GM12878 (cell line): ENCODE data around the gene HSPA12B. TPM values are rescaled to one million over a fixed set of nuclear protein-coding genes. Genes with fewer than 3 reads are reported as not detected.

ENCODE experiments used
- ATAC-seq: fragments of 200-7000 bp; cut with Tn5 transposase; 3 replicates; pipeline ENCODE4 v1.9.1; 2020; ENCODE audit warnings: mild to moderate bottlenecking, moderate library complexity
- BruUV-seq: library from RNA; stranded (reverse); fragments of 400-500 nt; replicated peaks from 2 replicates; lab custom pipeline; 2021; lab: Mats Ljungman, UMichigan
- CTCF ChIA-PET: fragments of 300-600 bp; sonication (Branson Sonifier 250); formaldehyde crosslinking; extraction: SDS; loops from one replicate; lab custom pipeline; 2021; ENCODE audit warnings: inconsistent platforms; lab: Yijun Ruan, JAX
- POLR2A ChIA-PET: fragments of 350-600 bp; formaldehyde crosslinking; extraction: SDS; loops from one replicate; lab custom pipeline; 2021; ENCODE audit warnings: inconsistent platforms; lab: Charles Lee
- RAD21 ChIA-PET: fragments of 300-600 bp; sonication (Branson Sonifier 250); formaldehyde crosslinking; loops from one replicate; lab custom pipeline; 2023; ENCODE audit warnings: antibody characterized with exemption; ENCODE audit not compliant: unreplicated experiment; lab: Charles Lee
- SMC1A ChIA-PET: fragments of 300-600 bp; sonication (Branson Sonifier 250); formaldehyde crosslinking; loops from one replicate; lab custom pipeline; 2023; ENCODE audit not compliant: unreplicated experiment, uncharacterized antibody; lab: Charles Lee
- DNase-seq: peaks from one replicate; pipeline ENCODE4 v3.0.0-alpha.2; 2011; ENCODE audit warnings: low read depth, low spot score
- FAIRE-seq: peaks from 3 replicates; lab custom pipeline; 2011; peaks lifted over from hg19 to GRCh38; lab: Jason Lieb, UNC
- H2AFZ ChIP-seq: 2 replicates; pipeline ENCODE4 v1.6.0; 2011; ENCODE audit warnings: low read depth, low read length, control low read depth; ENCODE audit not compliant: control insufficient read depth
- H3K27ac ChIP-seq: 2 replicates; pipeline ENCODE4 v1.5.1; 2011; ENCODE audit warnings: control low read depth; ENCODE audit not compliant: control insufficient read depth, insufficient read depth
- H3K27me3 ChIP-seq, 2 experiments: replicated peaks in 1 of 2; 2 replicates each; pipeline versions ENCODE4 v1.6.0 to v1.6.1; 2011; ENCODE audit warnings: low read length in 1 of 2; ENCODE audit not compliant: control insufficient read depth in 2 of 2, insufficient read depth in 2 of 2
- H3K36me3 ChIP-seq, 2 experiments: 2 replicates each; pipeline ENCODE4 v1.5.1; 2011; ENCODE audit warnings: low read length in 1 of 2; ENCODE audit not compliant: control insufficient read depth in 2 of 2, insufficient read depth in 2 of 2
- H3K4me1 ChIP-seq: 2 replicates; pipeline ENCODE4 v1.6.1; 2011; ENCODE audit warnings: mild to moderate bottlenecking, low read length, moderate library complexity, mixed read lengths; ENCODE audit not compliant: control insufficient read depth, insufficient read depth
- H3K4me2 ChIP-seq: 2 replicates; pipeline ENCODE4 v1.6.0; 2011; ENCODE audit warnings: control low read depth; ENCODE audit not compliant: control insufficient read depth, insufficient read depth
- H3K4me3 ChIP-seq: fragments of 200-600 bp; sonication (generic); 2 replicates; pipeline ENCODE4 v1.5.1; 2016
- H3K79me2 ChIP-seq: 2 replicates; pipeline ENCODE4 v1.6.0; 2011; ENCODE audit warnings: low read length; ENCODE audit not compliant: control insufficient read depth, insufficient read depth
- H3K9ac ChIP-seq: 2 replicates; pipeline ENCODE4 v1.8.0; 2011; ENCODE audit warnings: low read length, control low read depth, mixed read lengths; ENCODE audit not compliant: control insufficient read depth, insufficient read depth
- H3K9me3 ChIP-seq: replicated peaks from 3 replicates; pipeline ENCODE4 v1.5.1; 2011; ENCODE audit warnings: mild to moderate bottlenecking, low read length; ENCODE audit not compliant: control insufficient read depth, insufficient read depth
- H4K20me1 ChIP-seq: 2 replicates; pipeline ENCODE4 v1.6.0; 2011; ENCODE audit not compliant: control insufficient read depth, insufficient read depth
- ASH2L ChIP-seq: fragments of 300-600, 200-600 bp; sonication (generic); IDR thresholded peaks from 2 replicates; pipeline ENCODE4 v1.6.1; 2017; ENCODE audit warnings: low read depth, mild to moderate bottlenecking, borderline replicate concordance
- BRCA1 ChIP-seq: IDR thresholded peaks from 2 replicates; pipeline ENCODE4 v1.6.1; 2011; ENCODE audit warnings: low read depth, low read length, improper control_type of control experiment
- CHD1 ChIP-seq: IDR thresholded peaks from 2 replicates; pipeline ENCODE4 v1.6.1; 2012; ENCODE audit warnings: low read depth, low read length, improper control_type of control experiment
- CHD2 ChIP-seq: IDR thresholded peaks from 2 replicates; pipeline ENCODE4 v1.6.1; 2011; ENCODE audit warnings: low read depth, low read length, improper control_type of control experiment, borderline replicate concordance
- HDAC2 ChIP-seq: fragments of 200-600 bp; sonication (generic); IDR thresholded peaks from 2 replicates; pipeline ENCODE4 v1.6.1; 2017
- LARP7 ChIP-seq: fragments of 450-650 bp; IDR thresholded peaks from 2 replicates; pipeline ENCODE4 v1.6.1; 2017; ENCODE audit warnings: mild to moderate bottlenecking
- MEF2B ChIP-seq: fragments of 450-650 bp; IDR thresholded peaks from 2 replicates; pipeline ENCODE4 v1.6.1; 2018; ENCODE audit warnings: mild to moderate bottlenecking, moderate library complexity; ENCODE audit not compliant: partially characterized antibody, poor library complexity, severe bottlenecking
- NFXL1 ChIP-seq: fragments of 450-650 bp; IDR thresholded peaks from 2 replicates; pipeline ENCODE4 v1.6.1; 2017; ENCODE audit warnings: antibody characterized with exemption, mild to moderate bottlenecking, borderline replicate concordance
- SPI1 ChIP-seq: IDR thresholded peaks from 2 replicates; pipeline ENCODE4 v1.6.1; 2011; ENCODE audit warnings: low read depth, mild to moderate bottlenecking, low read length, moderate library complexity, borderline replicate concordance; ENCODE audit not compliant: insufficient read depth
- TBL1XR1 ChIP-seq: IDR thresholded peaks from 2 replicates; pipeline ENCODE4 v1.6.1; 2012; ENCODE audit warnings: low read depth, low read length, improper control_type of control experiment
- TCF3 ChIP-seq: IDR thresholded peaks from 2 replicates; pipeline ENCODE4 v1.6.1; 2012; ENCODE audit warnings: low read depth, mild to moderate bottlenecking, low read length, borderline replicate concordance; ENCODE audit not compliant: insufficient read depth
- TCF7 ChIP-seq: IDR thresholded peaks from 2 replicates; pipeline ENCODE4 v1.6.1; 2014; ENCODE audit warnings: antibody characterized with exemption, borderline replicate concordance
- WRNIP1 ChIP-seq: IDR thresholded peaks from 2 replicates; pipeline ENCODE4 v1.6.1; 2011; ENCODE audit warnings: low read depth, low read length, improper control_type of control experiment, borderline replicate concordance
- ZNF217 ChIP-seq: fragments of 450-650 bp; IDR thresholded peaks from 2 replicates; pipeline ENCODE4 v1.6.1; 2017; ENCODE audit warnings: antibody characterized with exemption, mild to moderate bottlenecking
- ZNF24 ChIP-seq: fragments of 450-650 bp; IDR thresholded peaks from 2 replicates; pipeline ENCODE4 v1.6.1; 2017; ENCODE audit warnings: antibody characterized with exemption, mild to moderate bottlenecking
- WGBS: methylation state at CpG from one replicate; pipeline ENCODE4 v1.1.6; 2016; ENCODE audit warnings: low lambda C conversion rate; ENCODE audit not compliant: insufficient replicate concordance, insufficient coverage; ENCODE audit errors: missing lambda C conversion rate; 5-methylcytosine and 5-hydroxymethylcytosine counted together
- in situ Hi-C: fragments of 300-500 bp; cut with MboI; formaldehyde crosslinking; loops from 9 replicates; pipeline ENCODE4 v1.14.3; 2018; ENCODE audit warnings: mixed read lengths
- intact Hi-C: fragments of 100-400 bp; cut with micrococcal nuclease; formaldehyde crosslinking; loops from one replicate; pipeline ENCODE4 v1.14.2; 2022; ENCODE audit not compliant: unreplicated experiment
- polyA plus RNA-seq, 11 experiments: library from polyadenylated mRNA; depleted of rRNA in 4 of 11; unstranded in 6 of 11; stranded (reverse) in 5 of 11; fragments of >200 nt; fragmentation: Nextera tagmentation in 4 of 11; fragmentation: Illumina TruSeq in 1 of 11; extraction: Ambion mirVana in 4 of 11; extraction: Trizol in 1 of 11; gene quantifications; 1 replicate in 1 of 11; 2 replicates in 10 of 11; pipeline versions ENCODE4 v1.2.1 to v1.2.3, GENCODE V29; 2011 to 2016; ENCODE audit warnings: inconsistent platforms in 2 of 11, missing spikeins in 2 of 11, low read depth in 1 of 11
- total RNA-seq, 4 experiments: library from RNA; depleted of rRNA in 3 of 4; stranded (reverse); fragments of >200 nt in 3 of 4; fragmentation: Illumina TruSeq in 1 of 4; extraction: Trizol in 1 of 4; gene quantifications; 2 replicates each; pipeline versions ENCODE4 v1.2.1 to v1.2.3, GENCODE V29; 2013 to 2021
- TF ChIP-seq, protein P1 (sequence below): IDR thresholded peaks from 2 replicates; pipeline ENCODE4 v1.6.1; 2011; ENCODE audit warnings: mild to moderate bottlenecking, low read depth, low read length, moderate library complexity; ENCODE audit not compliant: insufficient replicate concordance
- TF ChIP-seq, protein P2 (sequence below): IDR thresholded peaks from 2 replicates; pipeline ENCODE4 v1.6.1; 2012; ENCODE audit warnings: mild to moderate bottlenecking, low read depth, low read length
- TF ChIP-seq, protein P3 (sequence below): fragments of 450-650 bp; IDR thresholded peaks from 2 replicates; pipeline ENCODE4 v1.6.1; 2017; ENCODE audit warnings: borderline replicate concordance

Gene HSPA12B
- total and polyA plus RNA-seq, 10 of the 15 experiments (the other 5 are each of a cell fraction or from before 2014, with no cell fraction given): 0.08 TPM; not detected in 9

- RAD21 ChIA-PET: interaction anchor here (1.4 kb wide), 1 partner anchor 47 kb away, joined by 3 read pairs; the partner anchor contains the start of gene ADISSP
- TF ChIP-seq NFXL1: no peak
- no peak for TF ChIP-seq BRCA1
- TF ChIP-seq SPI1: no peak
- TF ChIP-seq CHD1: no peak
- TF ChIP-seq CHD2: no peak
- no peak for TF ChIP-seq TBL1XR1
- TF ChIP-seq ZNF217: no peak
- TF ChIP-seq, protein P1, sequence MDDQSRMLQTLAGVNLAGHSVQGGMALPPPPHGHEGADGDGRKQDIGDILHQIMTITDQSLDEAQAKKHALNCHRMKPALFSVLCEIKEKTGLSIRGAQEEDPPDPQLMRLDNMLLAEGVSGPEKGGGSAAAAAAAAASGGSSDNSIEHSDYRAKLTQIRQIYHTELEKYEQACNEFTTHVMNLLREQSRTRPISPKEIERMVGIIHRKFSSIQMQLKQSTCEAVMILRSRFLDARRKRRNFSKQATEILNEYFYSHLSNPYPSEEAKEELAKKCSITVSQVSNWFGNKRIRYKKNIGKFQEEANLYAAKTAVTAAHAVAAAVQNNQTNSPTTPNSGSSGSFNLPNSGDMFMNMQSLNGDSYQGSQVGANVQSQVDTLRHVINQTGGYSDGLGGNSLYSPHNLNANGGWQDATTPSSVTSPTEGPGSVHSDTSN: no peak
- TF ChIP-seq, protein P2, sequence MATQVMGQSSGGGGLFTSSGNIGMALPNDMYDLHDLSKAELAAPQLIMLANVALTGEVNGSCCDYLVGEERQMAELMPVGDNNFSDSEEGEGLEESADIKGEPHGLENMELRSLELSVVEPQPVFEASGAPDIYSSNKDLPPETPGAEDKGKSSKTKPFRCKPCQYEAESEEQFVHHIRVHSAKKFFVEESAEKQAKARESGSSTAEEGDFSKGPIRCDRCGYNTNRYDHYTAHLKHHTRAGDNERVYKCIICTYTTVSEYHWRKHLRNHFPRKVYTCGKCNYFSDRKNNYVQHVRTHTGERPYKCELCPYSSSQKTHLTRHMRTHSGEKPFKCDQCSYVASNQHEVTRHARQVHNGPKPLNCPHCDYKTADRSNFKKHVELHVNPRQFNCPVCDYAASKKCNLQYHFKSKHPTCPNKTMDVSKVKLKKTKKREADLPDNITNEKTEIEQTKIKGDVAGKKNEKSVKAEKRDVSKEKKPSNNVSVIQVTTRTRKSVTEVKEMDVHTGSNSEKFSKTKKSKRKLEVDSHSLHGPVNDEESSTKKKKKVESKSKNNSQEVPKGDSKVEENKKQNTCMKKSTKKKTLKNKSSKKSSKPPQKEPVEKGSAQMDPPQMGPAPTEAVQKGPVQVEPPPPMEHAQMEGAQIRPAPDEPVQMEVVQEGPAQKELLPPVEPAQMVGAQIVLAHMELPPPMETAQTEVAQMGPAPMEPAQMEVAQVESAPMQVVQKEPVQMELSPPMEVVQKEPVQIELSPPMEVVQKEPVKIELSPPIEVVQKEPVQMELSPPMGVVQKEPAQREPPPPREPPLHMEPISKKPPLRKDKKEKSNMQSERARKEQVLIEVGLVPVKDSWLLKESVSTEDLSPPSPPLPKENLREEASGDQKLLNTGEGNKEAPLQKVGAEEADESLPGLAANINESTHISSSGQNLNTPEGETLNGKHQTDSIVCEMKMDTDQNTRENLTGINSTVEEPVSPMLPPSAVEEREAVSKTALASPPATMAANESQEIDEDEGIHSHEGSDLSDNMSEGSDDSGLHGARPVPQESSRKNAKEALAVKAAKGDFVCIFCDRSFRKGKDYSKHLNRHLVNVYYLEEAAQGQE: no peak
- TF ChIP-seq WRNIP1: no peak
- TF ChIP-seq ZNF24: no peak
- no peak for TF ChIP-seq ASH2L
- TF ChIP-seq MEF2B: no peak
- no peak for TF ChIP-seq HDAC2
- TF ChIP-seq, protein P3, sequence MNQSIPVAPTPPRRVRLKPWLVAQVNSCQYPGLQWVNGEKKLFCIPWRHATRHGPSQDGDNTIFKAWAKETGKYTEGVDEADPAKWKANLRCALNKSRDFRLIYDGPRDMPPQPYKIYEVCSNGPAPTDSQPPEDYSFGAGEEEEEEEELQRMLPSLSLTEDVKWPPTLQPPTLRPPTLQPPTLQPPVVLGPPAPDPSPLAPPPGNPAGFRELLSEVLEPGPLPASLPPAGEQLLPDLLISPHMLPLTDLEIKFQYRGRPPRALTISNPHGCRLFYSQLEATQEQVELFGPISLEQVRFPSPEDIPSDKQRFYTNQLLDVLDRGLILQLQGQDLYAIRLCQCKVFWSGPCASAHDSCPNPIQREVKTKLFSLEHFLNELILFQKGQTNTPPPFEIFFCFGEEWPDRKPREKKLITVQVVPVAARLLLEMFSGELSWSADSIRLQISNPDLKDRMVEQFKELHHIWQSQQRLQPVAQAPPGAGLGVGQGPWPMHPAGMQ: no peak
- TF ChIP-seq LARP7: no peak
- TF ChIP-seq TCF7: no peak
- TF ChIP-seq TCF3: no peak
- no peaks in the 10 kb centered on the region for H3K79me2 ChIP-seq
- peak; percentile 57 for ATAC-seq
- no peak for DNase-seq
- no peak overlapping the region for H3K27ac ChIP-seq
- H3K4me3 ChIP-seq: no peak overlapping the region
- FAIRE-seq: peak; percentile 86
- no peaks in the 10 kb centered on the region for H4K20me1 ChIP-seq
- in situ Hi-C loops (no loop called here), intact Hi-C loops (no loop called here)
- WGBS: 6% methylated on average over 6 of the region's 6 CpGs
- H3K36me3 ChIP-seq: no peaks in the 10 kb centered on the region
- no TSS peak for BruUV-seq
- peaks cover 15% of the 10 kb centered on the region for H3K4me1 ChIP-seq
- no peaks in the 10 kb centered on the region for H3K27me3 ChIP-seq
- SMC1A ChIA-PET: no interaction called here
- CTCF ChIA-PET: interaction anchor here (1.4 to 3.2 kb wide), 3 partner anchors 10 to 157 kb away, joined by 5 to 21 read pairs (median 5); no protein-coding TSS in a partner anchor
- no peak overlapping the region for H3K9ac ChIP-seq
- no peak overlapping the region for H2AFZ ChIP-seq
- no peaks in the 10 kb centered on the region for H3K9me3 ChIP-seq
- no peak overlapping the region for H3K4me2 ChIP-seq
- POLR2A ChIA-PET: no interaction called here
Observed at GRCh38 chr20:3720626-3721025, 11.9 kb upstream of the HSPA12B start.
